Measurements from ENCODE around the gene ROR2.

DNA sequence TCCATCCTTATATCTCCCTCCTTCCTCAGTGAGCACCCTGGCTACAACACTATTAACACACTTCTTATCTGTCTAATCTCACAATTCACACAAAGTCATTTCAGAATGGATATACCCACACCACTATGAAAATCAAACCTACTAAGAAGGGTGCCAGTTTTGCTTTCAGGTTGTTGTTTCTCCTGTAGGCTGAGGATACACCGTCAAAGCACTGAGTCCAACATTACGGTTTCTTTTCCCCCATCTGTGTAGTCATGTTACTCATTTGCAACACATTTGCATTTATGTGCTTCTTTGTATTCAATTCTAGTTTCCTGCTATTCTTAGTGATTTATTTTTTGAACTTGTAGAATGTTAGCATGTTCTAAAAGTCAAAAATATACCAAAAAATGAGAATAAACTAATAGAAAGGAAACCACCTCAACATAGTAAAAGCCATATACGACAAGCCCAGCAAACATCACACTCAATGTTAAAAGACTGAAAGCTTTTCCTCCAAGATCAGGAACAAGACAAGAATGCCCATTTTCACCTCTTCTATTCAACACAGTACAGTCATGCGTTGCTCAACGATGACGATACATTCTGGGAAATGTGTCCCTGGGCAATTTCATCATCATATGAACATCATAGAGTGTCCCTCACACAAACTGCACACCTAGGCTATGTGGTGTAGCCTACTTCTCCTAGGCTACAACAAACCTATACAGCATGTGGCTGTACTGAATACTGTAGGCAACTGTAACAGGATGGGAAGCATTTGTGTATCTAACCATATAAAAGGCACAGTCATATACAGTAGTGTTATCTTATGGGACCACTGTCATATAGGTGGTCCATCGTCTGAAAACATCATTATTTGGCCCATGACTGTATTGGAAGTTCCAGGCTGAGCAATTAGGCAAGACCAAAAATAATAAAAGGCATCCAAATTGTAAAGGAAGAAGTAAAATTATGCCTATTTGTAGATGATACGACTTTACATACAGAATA lies 6.3 kb downstream of the ROR2 start:
- no peak for TF ChIP-seq POLR2A (IDR thresholded peaks at IDR 0.05)
- TF ChIP-seq CTCF (IDR thresholded peaks at IDR 0.05): no peak

All from Peyer's patch (tissue), 4 donors.